H1 (cell line): Measurements from ENCODE around the gene ACSF3. TPM values are rescaled to one million over a fixed set of nuclear protein-coding genes. Genes with fewer than 3 reads are reported as not detected.
A peak's percentile ranks its signal among the peaks of the same experiment; 100 is the strongest.

Experiments used
- CTCF ChIA-PET: fragments of 300-600 bp; sonication (Branson Sonifier 250); formaldehyde crosslinking; loops from one replicate; lab custom pipeline; 2021; ENCODE audit not compliant: partially characterized antibody; lab: Charles Lee
- POLR2A ChIA-PET: fragments of 300-600 bp; sonication (Branson Sonifier 250); formaldehyde crosslinking; loops from one replicate; lab custom pipeline; 2021; ENCODE audit warnings: inconsistent platforms; ENCODE audit not compliant: partially characterized antibody; lab: Charles Lee
- DNase-seq, 2 experiments: peaks; one replicate each; pipeline versions ENCODE4 v3.0.0 to v3.0.0-alpha.2; 2010 to 2022; ENCODE audit warnings: low spot score in 2 of 2, low read depth in 1 of 2, mixed read lengths in 1 of 2
- FAIRE-seq: peaks from 2 replicates; lab custom pipeline; 2011; peaks lifted over from hg19 to GRCh38; lab: Jason Lieb, UNC
- H2AFZ ChIP-seq: 2 replicates; pipeline ENCODE4 v1.8.1; 2012; ENCODE audit warnings: low read length, inconsistent platforms
- H2AK5ac ChIP-seq: 2 replicates; pipeline ENCODE4 v1.6.1; 2013; ENCODE audit warnings: low read depth, low read length
- H2BK120ac ChIP-seq: replicated peaks from 2 replicates; pipeline ENCODE3; 2013; ENCODE audit warnings: low read depth, low read length, inconsistent platforms
- H2BK12ac ChIP-seq: 2 replicates; pipeline ENCODE4 v1.6.1; 2013; ENCODE audit warnings: low read depth, low read length
- H2BK15ac ChIP-seq: 2 replicates; pipeline ENCODE4 v1.6.1; 2013; ENCODE audit warnings: low read length
- H2BK20ac ChIP-seq: 2 replicates; pipeline ENCODE4 v1.6.1; 2013; ENCODE audit warnings: low read length
- H2BK5ac ChIP-seq: 2 replicates; pipeline ENCODE4 v1.6.1; 2013; ENCODE audit warnings: low read depth, low read length
- H3K14ac ChIP-seq: 2 replicates; pipeline ENCODE4 v1.6.1; 2013; ENCODE audit warnings: inconsistent platforms; ENCODE audit not compliant: insufficient read length
- H3K18ac ChIP-seq: 2 replicates; pipeline ENCODE4 v1.6.1; 2013; ENCODE audit warnings: low read length; ENCODE audit errors: extremely low read depth
- H3K23ac ChIP-seq: 2 replicates; pipeline ENCODE4 v1.6.1; 2013; ENCODE audit warnings: inconsistent platforms; ENCODE audit not compliant: insufficient read length
- H3K23me2 ChIP-seq: 2 replicates; pipeline ENCODE4 v1.6.1; 2013; ENCODE audit warnings: low read depth, low read length
- H3K27ac ChIP-seq: 2 replicates; pipeline ENCODE4 v1.6.1; 2011; ENCODE audit warnings: low read depth, low read length, inconsistent platforms
- H3K27me3 ChIP-seq, 4 experiments: replicated peaks in 1 of 4; 1 replicate in 1 of 4; 2 replicates in 3 of 4; pipeline versions ENCODE4 v1.6.1 to v1.8.1; 2011 to 2013; ENCODE audit warnings: low read length in 3 of 4, mild to moderate bottlenecking in 3 of 4, inconsistent platforms in 2 of 4, mixed read lengths in 2 of 4, moderate library complexity in 1 of 4; ENCODE audit not compliant: control insufficient read depth in 3 of 4, insufficient read depth in 3 of 4; ENCODE audit errors: extremely low read depth in 1 of 4
- H3K36me3 ChIP-seq, 4 experiments: 2 replicates each; pipeline versions ENCODE4 v1.6.1 to v1.8.1; 2011 to 2013; ENCODE audit warnings: mild to moderate bottlenecking in 4 of 4, low read length in 3 of 4, moderate library complexity in 2 of 4, control low read depth in 1 of 4, inconsistent platforms in 1 of 4; ENCODE audit not compliant: insufficient read depth in 4 of 4, control insufficient read depth in 2 of 4
- H3K4ac ChIP-seq: replicated peaks from 2 replicates; pipeline ENCODE3; 2013; ENCODE audit warnings: low read length, low read depth, mixed read lengths, inconsistent platforms; ENCODE audit not compliant: insufficient read length
- H3K4me1 ChIP-seq, 4 experiments: replicated peaks in 1 of 4; 1 replicate in 1 of 4; 2 replicates in 3 of 4; pipeline versions ENCODE4 v1.6.1 to v1.8.1; 2011 to 2013; ENCODE audit warnings: low read length in 3 of 4, inconsistent platforms in 2 of 4, mixed read lengths in 1 of 4; ENCODE audit not compliant: insufficient read depth in 4 of 4, control insufficient read depth in 3 of 4
- H3K4me2 ChIP-seq, 2 experiments: 2 replicates each; pipeline versions ENCODE4 v1.6.1 to v1.8.1; 2011 to 2013; ENCODE audit warnings: low read depth in 2 of 2, low read length in 2 of 2, control low read depth in 1 of 2, inconsistent platforms in 1 of 2, mild to moderate bottlenecking in 1 of 2; ENCODE audit not compliant: insufficient read depth in 1 of 2
- H3K4me3 ChIP-seq, 4 experiments: fragments of 200-600, 300-600 bp in 1 of 4; sonication (generic), shearing (Covaris generic), sonication (Bioruptor Twin) in 1 of 4; 2 replicates each; pipeline versions ENCODE4 v1.5.1 to v1.8.1; 2011 to 2016; ENCODE audit warnings: low read length in 4 of 4, low read depth in 3 of 4, control low read depth in 2 of 4, inconsistent platforms in 2 of 4, mild to moderate bottlenecking in 2 of 4, mixed read lengths in 1 of 4, moderate library complexity in 1 of 4; ENCODE audit not compliant: insufficient read depth in 2 of 4; ENCODE audit errors: extremely low read depth in 1 of 4
- H3K56ac ChIP-seq: replicated peaks from 2 replicates; pipeline ENCODE3; 2013; ENCODE audit warnings: low read depth, mild to moderate bottlenecking, mixed read lengths, low read length, inconsistent platforms; ENCODE audit not compliant: insufficient read length
- H3K79me1 ChIP-seq: 2 replicates; pipeline ENCODE4 v1.6.1; 2013; ENCODE audit warnings: low read depth, low read length, control low read depth
- H3K79me2 ChIP-seq, 2 experiments: 2 replicates each; pipeline versions ENCODE4 v1.6.1 to v1.8.1; 2012 to 2013; ENCODE audit warnings: low read length in 2 of 2, mild to moderate bottlenecking in 2 of 2, inconsistent platforms in 1 of 2; ENCODE audit not compliant: insufficient read depth in 2 of 2, control insufficient read depth in 1 of 2
- H3K9ac ChIP-seq, 4 experiments: replicated peaks in 1 of 4; 1 replicate in 1 of 4; 2 replicates in 3 of 4; pipeline versions ENCODE4 v1.6.1 to v1.8.1; 2011 to 2013; ENCODE audit warnings: low read depth in 3 of 4, low read length in 3 of 4, control low read depth in 2 of 4, mild to moderate bottlenecking in 2 of 4, moderate library complexity in 2 of 4, inconsistent platforms in 1 of 4; ENCODE audit errors: extremely low read depth in 1 of 4
- H3K9me3 ChIP-seq, 2 experiments: 2 replicates each; pipeline versions ENCODE4 v1.6.1 to v1.8.1; 2012 to 2013; ENCODE audit warnings: mild to moderate bottlenecking in 2 of 2, moderate library complexity in 2 of 2, control low read depth in 1 of 2, inconsistent platforms in 1 of 2, low read depth in 1 of 2, low read length in 1 of 2, mixed read lengths in 1 of 2; ENCODE audit not compliant: insufficient read depth in 2 of 2
- H4K20me1 ChIP-seq, 2 experiments: replicated peaks in 1 of 2; 2 replicates each; pipeline versions ENCODE3 to v1.8.1; 2011 to 2013; ENCODE audit warnings: inconsistent platforms in 2 of 2, low read length in 2 of 2, mild to moderate bottlenecking in 1 of 2; ENCODE audit not compliant: insufficient read depth in 2 of 2, control insufficient read depth in 1 of 2
- H4K5ac ChIP-seq: 2 replicates; pipeline ENCODE4 v1.6.1; 2013; ENCODE audit warnings: low read length, low read depth, mixed read lengths, inconsistent platforms; ENCODE audit not compliant: insufficient read length
- H4K8ac ChIP-seq: 2 replicates; pipeline ENCODE4 v1.8.0; 2013; ENCODE audit warnings: mild to moderate bottlenecking, moderate library complexity, low read length, inconsistent platforms; ENCODE audit not compliant: insufficient read depth; ENCODE audit errors: extremely low read depth
- H4K91ac ChIP-seq: replicated peaks from 2 replicates; pipeline ENCODE3; 2013; ENCODE audit warnings: low read length, mixed read lengths, inconsistent platforms; ENCODE audit not compliant: insufficient read length
- EGR1 ChIP-seq: IDR thresholded peaks from 2 replicates; pipeline ENCODE4 v1.6.1; 2011; ENCODE audit warnings: low read depth, low read length, borderline replicate concordance
- FOSL1 ChIP-seq: IDR thresholded peaks from 2 replicates; pipeline ENCODE4 v1.6.1; 2011; ENCODE audit warnings: mild to moderate bottlenecking, low read depth, low read length, moderate library complexity; ENCODE audit not compliant: insufficient read depth
- GTF2F1 ChIP-seq: IDR thresholded peaks from 2 replicates; pipeline ENCODE4 v1.6.1; 2012; ENCODE audit warnings: low read depth, low read length, improper control_type of control experiment, borderline replicate concordance
- NRF1 ChIP-seq: IDR thresholded peaks from 2 replicates; pipeline ENCODE4 v1.6.1; 2011; ENCODE audit warnings: mild to moderate bottlenecking, low read depth, low read length, improper control_type of control experiment
- PHF8 ChIP-seq: fragments of 200-600 bp; sonication (generic); conservative IDR thresholded peaks from 2 replicates; pipeline ENCODE4 v1.7.1; 2012; ENCODE audit warnings: low read depth, mild to moderate bottlenecking, inconsistent platforms, low read length, moderate library complexity
- WGBS, 2 experiments: shearing (Covaris generic) in 1 of 2; methylation state at CpG; one replicate each; pipeline versions ENCODE4 v1.1.6 to v1.1.7; 2013 to 2015; ENCODE audit warnings: low lambda C conversion rate in 2 of 2, mixed read lengths in 2 of 2, inconsistent platforms in 1 of 2, low coverage in 1 of 2, missing lambda C conversion rate in 1 of 2; ENCODE audit not compliant: insufficient replicate concordance in 2 of 2, insufficient coverage in 1 of 2, insufficient read length in 1 of 2; ENCODE audit errors: extremely low coverage in 1 of 2, missing lambda C conversion rate in 1 of 2; 5-methylcytosine and 5-hydroxymethylcytosine counted together
- polyA plus RNA-seq, 7 experiments: library from polyadenylated mRNA; depleted of rRNA in 3 of 7; stranded (reverse) in 5 of 7; unstranded in 2 of 7; fragments of >200 nt in 5 of 7; fragments of 200-250 nt in 2 of 7; gene quantifications; 1 replicate in 5 of 7; 2 replicates in 1 of 7; 4 replicates in 1 of 7; pipeline versions ENCODE4 v1.2.1 to v1.2.3, GENCODE V29; 2011 to 2013; ENCODE audit warnings: missing spikeins in 2 of 7, mixed read lengths in 2 of 7
- total RNA-seq: library from RNA; stranded (reverse); fragmentation: NEBNext Ultra II Directional; extraction: Animal tissue kit (Norgen Biotek cat#: 25700); gene quantifications from 2 replicates; pipeline ENCODE4 v1.2.1, GENCODE V29; 2021

ACSF3 gene
- total and polyA plus RNA-seq, 2 of the 8 experiments (the other 6 are each of a cell fraction or from before 2014, with no cell fraction given), result 15.6 to 22.9 TPM

DNA sequence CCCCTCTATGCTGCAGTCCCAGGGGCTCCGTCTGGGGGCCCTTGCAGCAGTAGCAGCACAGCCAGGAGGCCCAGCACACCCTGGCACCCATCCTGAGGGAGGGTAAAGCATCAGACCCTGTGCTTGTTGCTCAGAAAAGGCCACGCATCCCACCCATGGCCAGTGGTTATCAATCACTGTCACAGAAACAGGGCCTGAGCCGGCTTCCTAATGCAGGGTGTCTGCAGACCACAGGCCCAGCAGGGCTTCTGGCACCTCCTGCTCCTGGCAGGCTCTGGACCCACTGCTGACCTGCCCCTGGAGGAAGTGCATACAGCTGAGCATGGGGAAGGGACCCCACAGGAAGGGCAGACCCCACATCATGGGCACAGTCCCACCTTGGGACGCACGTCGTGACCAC lies 51.0 kb downstream of the ACSF3 start:
- POLR2A ChIA-PET, result interaction anchor here (1.2 kb wide), 1 partner anchor 182 kb away, joined by 3 read pairs; no protein-coding TSS in a partner anchor
- TF ChIP-seq EGR1 (no peak), NRF1 (no peak), FOSL1 (no peak), GTF2F1 (no peak), PHF8 (no peak)

More for the DNA sequence above, 51.0 kb downstream of the ACSF3 start:
- Histone ChIP-seq H3K18ac (no peak overlapping the region), H2BK20ac (no peak overlapping the region), H3K56ac (no peak overlapping the region), H2BK12ac (no peak overlapping the region), H3K27ac (no peak overlapping the region), H3K23me2 (no peaks in the 10 kb centered on the region), H3K4me2 (no peak overlapping the region), H3K4ac (no peak overlapping the region), H4K91ac (no peak overlapping the region), H2BK5ac (peak overlapping the region; percentile 35; the same call in 1 of the 2 replicates), H3K14ac (no peak overlapping the region), H4K20me1 (peaks cover 2 to 7% of the 10 kb centered on the region in 2 experiments), H3K9me3 (no peaks in the 10 kb centered on the region), H2AFZ (no peak overlapping the region), H3K79me1 (no peaks in the 10 kb centered on the region), H3K4me3 (no peak overlapping the region), H4K8ac (0 out of 2 replicates have a peak overlapping the region, but pooled peaks have one; percentile 46), H3K23ac (no peak overlapping the region), H2BK120ac (no peak overlapping the region), H3K36me3 (peaks cover 0 to 2% (median under 1%) of the 10 kb centered on the region in 4 experiments; a peak in 3 of 8 replicates), H2BK15ac (no peak overlapping the region), H4K5ac (no peak overlapping the region), H3K9ac (no peak overlapping the region), H2AK5ac (no peak overlapping the region), H3K4me1 (peaks cover 0 to 3% (median 0%) of the 10 kb centered on the region in 4 experiments; a peak in 2 of 7 replicates), H3K27me3 (no peaks in the 10 kb centered on the region; a peak in 1 of 7 replicates), H3K79me2 (no peaks in the 10 kb centered on the region)
- CTCF ChIA-PET, result interaction anchor here (1.5 to 2.0 kb wide), 3 partner anchors 11 to 264 kb away, joined by 3 to 8 read pairs (median 4); no protein-coding TSS in a partner anchor
- DNase-seq (no peak), FAIRE-seq (no peak)
- WGBS, 2 experiments, result 79% methylated on average over 6 of the region's 6 CpGs; no CpG with 5 or more reads in 1 of the 2 experiments
